Cerebellar nuclear complex (tissue), 1 donor: ENCODE data around the gene ATP6V1F.

Experiments used
- DNase-seq, 2 experiments: peaks; one replicate each; lab custom pipeline; 2025; lab: John Stamatoyannopoulos, UW

ATP6V1F gene

GRCh38 chr7:128867842-128868623 is 5.4 kb downstream of the ATP6V1F start:
- DNase-seq: peak in 1 of 2 experiments; percentile 57

DNA sequence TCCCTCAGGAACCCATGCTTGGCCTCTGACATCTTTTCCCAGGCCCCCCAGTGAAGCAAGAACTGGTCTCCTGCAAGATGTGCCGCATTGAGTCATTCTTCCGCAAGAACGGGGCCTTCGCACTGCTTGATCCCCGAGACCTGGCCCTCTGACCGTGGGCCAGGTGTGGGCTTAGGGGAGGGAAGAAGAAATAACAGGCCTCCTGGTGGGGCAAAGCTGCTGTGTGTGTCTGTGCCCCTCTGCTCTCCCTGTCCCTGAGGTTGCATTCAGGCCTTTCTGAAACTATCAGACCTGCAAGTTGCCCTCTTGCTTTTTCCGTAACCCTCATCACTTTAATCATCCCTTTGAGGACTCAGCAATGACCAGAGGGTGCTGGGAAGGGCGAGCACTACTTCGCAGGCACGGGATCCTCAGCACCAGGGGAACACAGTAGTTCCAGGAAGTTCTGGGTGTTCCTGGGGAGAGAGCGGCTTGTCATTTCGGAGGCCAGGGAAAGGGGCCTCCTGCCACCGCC is 6.0 kb downstream of the ATP6V1F start:
- no peak for DNase-seq

- no peak for DNase-seq
Observed at GRCh38 chr7:128869138-128869943, 6.7 kb downstream of the ATP6V1F start.

- DNase-seq: no peak
Observed at GRCh38 chr7:128869944-128870285, 7.3 kb downstream of the ATP6V1F start.

DNA sequence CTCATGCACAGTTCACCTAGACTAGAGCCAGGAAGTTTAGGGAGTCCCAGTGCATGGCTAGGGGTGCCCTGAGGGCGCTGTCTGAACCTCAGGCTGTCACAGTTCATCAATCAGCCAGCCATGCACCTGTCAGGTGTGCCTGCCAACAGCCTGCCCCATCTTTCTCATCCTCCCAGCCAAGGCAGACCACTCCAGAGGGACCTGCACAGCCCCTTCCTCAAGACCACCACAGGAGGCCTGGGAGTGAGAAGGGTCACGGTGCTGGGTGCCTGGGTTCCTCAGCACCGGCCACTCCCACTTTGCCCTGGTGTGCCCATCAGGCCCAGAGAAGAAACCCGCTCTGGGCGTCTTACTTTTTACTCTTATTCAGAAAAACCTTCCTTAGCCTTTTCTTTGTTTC is 8.4 kb downstream of the ATP6V1F start:
- no peak for DNase-seq

DNA sequence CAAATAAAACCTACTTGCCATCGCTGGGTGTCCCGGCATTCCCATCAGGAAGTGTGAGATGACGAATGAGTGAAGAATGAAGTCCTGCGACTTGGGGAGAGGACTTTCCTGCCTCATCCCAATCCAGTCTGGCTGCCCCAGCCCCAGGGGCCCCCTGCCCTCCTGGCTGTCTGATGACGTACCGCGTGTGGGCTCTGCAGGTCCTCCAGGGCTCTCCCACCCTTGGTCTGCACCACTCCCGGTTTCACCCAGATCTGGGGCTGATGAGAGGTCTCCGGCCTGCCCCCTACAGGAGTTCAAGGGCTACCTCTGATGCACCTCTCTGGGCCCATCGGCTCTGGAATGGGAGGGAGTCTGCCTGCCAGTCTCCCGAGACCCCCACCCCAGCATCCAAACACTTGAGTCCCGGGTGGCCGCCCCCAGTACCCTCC is 9.8 kb downstream of the ATP6V1F start:
- DNase-seq: no peak

DNA sequence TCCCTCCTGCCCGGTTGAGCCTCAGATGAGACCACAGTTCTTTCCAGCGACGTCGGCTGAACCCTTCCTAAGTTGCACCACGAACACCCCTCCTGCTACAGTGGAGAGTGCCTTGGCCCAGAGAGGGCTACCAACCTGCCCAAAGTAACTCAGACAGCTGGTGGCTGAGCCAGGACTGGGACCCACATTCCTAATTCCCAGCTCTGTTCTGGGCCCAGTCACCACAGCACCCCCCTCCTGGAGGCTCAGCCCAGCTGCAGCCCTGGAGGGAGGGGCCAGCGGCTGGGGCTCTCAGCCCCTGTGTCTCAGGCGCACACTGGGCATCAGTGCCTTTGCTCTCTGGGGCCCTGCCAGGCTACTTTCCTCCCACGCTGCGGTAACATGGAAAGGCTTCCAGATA is 10.6 kb downstream of the ATP6V1F start:
- no peak for DNase-seq

- no peak for DNase-seq
Observed at GRCh38 chr7:128874140-128875031, 11.7 kb downstream of the ATP6V1F start.

DNA sequence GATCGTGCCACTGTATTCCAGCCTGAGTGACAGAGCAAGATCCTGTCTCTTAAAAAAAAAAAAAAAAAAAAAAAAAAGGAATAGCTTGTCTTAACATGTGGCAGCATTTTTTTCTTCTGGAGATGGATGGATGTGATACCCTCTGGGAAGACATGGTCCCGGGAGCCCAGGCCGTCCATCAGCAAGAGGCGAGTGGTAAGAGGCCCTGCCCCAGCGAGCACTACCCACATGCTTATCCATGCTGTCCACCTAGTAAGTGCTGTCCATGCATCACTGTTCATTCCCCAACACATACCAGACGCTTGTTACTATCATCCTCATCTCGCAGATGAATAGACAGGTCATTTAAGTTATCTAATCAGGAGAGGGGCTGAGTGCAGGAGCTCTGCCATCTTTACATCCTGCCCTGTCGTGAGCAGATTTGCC is 12.9 kb downstream of the ATP6V1F start:
- DNase-seq: no peak

DNA sequence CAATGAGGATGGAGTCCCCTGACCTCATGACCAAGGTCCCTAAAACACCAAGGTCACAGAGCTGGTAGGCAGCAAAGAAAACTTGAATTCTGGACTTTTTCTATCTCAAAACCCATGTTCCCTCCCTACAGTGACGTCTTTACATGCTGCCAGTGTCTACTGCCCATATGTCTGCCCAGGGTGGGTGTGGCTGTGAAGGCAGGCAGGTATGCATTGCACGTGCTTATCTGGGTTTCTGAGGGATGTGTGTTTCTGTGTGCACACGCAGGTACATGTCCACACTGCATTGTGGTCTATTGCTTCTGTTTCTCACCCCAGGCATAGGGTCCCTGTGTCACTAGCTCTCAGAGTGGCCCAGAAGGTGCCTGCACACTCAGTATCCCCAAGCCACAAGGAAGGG is 13.5 kb downstream of the ATP6V1F start:
- no peak for DNase-seq

DNA sequence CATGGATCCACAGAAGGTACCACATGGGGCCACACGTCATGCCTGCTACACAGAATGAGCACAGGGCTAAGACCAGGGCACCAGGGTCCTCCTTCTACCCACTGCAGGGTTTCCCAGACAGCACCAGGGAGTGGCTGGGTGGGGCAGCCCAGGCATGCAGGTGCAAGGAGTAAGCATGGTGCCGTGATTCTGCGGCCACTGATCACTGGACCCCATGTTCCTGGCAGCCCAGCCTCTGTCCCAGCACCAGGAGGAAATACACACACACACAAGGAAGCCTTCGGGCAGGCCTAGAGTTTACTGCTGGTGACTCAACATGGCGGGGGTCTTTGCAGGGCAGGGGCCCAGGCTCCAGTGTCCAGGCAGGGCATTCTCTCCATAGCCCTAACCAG is 13.9 kb downstream of the ATP6V1F start:
- DNase-seq: no peak

DNA sequence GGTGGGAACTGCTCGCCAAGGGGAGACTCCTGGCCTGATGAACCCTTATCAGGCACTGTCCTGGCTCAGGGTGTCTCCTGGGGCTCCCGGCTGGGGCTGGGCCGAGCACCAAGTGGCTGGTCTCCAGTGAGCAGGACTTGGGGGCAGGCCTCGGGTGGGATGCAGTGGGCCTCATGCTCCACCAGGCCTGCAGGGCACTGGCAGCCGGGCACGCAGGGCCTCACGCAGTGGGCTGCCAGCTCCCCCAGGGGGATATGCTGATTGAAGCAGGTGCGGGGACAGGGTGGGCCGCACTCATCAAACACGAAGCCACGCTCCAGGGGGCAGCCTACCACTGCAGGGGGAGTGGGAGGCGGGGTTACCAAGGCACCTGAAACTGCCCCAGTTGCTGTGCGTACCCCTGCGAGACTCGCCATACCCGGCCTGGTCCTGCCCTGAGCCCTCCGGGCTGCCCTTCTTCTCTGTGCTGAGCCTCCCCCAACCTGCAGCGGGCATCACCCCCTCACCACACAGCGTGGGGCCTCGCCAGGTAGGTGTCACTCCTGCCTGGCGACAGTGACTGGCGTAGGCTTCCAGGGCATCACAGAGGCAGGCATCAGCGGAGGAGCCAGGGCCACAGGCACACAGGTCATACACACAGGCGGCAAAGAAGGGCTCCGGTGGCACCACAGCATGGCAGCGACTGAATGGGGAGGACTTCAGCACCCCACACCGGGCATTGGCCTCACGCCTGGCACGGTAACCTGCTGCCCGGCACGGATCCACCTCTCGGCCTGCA is 14.5 kb downstream of the ATP6V1F start:
- no peak for DNase-seq

DNA sequence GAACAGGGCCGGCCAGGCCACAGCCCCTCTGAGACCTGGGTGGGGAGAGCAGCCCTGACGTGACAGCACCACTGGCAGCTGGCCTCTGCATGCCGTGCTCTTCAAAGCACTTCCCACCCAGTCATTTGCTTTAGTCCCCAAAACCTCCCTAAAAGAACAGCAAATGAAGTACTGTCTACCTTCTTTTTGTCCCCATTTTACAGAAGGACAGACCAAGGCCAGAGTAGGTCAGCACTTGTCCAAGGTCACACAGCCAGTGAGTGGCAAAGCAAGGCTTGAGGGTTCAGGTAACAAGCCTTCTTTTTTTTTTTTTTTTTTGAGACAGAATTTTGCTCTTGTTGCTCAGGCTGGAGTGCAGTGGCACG is 15.1 kb downstream of the ATP6V1F start:
- no peak for DNase-seq

GRCh38 chr7:128878226-128879105 is 15.8 kb downstream of the ATP6V1F start:
- DNase-seq: peak; percentile 52 to 78

- DNase-seq: peak in 1 of 2 experiments; percentile 21
Observed at GRCh38 chr7:128879461-128879938, 16.8 kb downstream of the ATP6V1F start.

DNA sequence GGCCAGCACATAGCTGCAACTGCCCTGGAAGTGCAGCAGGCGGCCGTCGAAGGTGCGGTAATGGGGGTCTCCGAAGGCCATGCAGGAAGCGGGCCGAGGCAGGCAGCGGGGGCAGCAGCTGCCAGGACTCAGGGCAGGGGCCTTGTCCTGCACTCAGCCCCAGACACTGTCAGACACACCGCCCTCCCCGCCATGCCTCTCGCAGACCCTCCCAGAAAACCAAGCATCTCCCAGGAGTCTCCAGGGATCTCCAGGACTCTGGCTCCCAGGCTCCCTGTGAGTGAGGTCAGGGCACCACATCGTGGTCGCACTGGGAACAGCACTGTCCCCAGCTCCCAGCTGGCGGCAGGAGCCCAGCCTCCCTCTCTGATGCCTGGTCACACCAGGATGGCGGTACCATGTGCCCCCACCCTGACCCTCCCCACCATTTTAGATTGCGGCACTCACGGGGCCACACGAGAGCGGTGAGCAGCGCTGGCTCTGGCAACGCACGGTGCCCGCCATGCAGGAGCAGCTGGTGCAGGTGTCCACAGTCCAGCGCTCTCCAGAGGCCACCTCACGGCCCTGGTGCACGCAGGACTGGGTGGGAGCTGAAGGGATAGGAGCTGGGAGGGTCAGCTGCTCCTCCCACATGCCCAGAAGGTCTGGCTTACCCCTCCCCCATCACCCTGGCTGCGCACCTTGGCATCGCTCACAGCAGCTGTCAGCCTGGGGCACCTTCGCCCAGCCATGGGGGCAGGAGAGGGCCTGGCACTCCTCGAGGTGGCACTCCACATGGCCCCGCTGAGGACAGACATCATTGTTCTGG is 17.5 kb downstream of the ATP6V1F start:
- peak in 1 of 2 experiments; percentile 37 for DNase-seq

DNA sequence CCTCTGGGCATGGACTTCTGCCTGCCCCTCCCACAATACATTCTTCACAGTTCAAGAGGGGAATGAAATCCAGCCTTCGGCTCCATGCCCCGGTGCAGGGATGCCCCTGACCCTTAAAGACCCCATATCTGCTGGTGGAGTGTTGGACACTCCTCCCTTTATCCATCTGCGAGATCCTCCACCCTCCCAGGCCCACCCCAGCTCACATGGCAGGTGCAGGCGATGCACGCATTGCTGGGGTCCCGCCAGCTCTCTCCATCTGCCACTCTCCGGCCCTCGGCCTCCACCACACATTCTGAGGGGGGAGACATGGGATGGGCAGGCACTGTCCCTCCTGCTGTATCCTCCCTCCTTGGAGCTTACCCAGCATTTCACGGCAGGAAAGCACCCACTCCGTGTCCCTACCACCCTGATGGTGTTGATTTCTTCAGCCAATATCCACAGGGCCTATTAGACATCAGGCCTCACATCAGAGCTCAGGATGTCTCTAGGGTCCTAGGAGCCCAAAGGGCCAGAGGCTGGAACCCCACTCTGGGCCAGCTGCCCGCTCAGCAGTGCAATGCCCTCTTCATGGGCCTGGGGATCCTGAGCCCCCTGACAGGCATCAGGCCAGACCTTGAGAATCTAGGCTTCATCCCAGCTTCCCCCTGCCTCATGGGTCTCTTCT is 18.3 kb downstream of the ATP6V1F start:
- DNase-seq: peak; percentile 61 to 68

GRCh38 chr7:128881458-128882125 is 18.9 kb downstream of the ATP6V1F start:
- DNase-seq: no peak
